Activated naive CD8-positive, alpha-beta T cell treated with anti-CD3 and anti-CD28 coated beads, Interleukin-2, amount 10 ng/mL, durations not matched to agents 7 days and 5 days (primary cell): ENCODE measurements around the gene NENF. TPM values are rescaled to one million over a fixed set of nuclear protein-coding genes. Genes with fewer than 3 reads are reported as not detected.
A peak's percentile ranks its signal among the peaks of the same experiment; 100 is the strongest.

Source experiments
- ATAC-seq: fragments of 150-1000 bp; cut with Tn5 transposase; one replicate; pipeline ENCODE4 v1.10.0; 2021; ENCODE audit warnings: low read depth, moderate library complexity
- POLR2A ChIA-PET: fragments of 350-600 bp; sonication (Branson Sonifier 250); formaldehyde crosslinking; loops from one replicate; lab custom pipeline; 2021; ENCODE audit warnings: antibody characterized with exemption; lab: Charles Lee
- DNase-seq: peaks from one replicate; pipeline ENCODE4 v3.0.0; 2021
- H3K27ac Mint-ChIP-seq: one replicate; pipeline ENCODE4 v1.8.0; 2022; ENCODE audit warnings: mild to moderate bottlenecking, mixed read lengths
- H3K27me3 Mint-ChIP-seq: one replicate; pipeline ENCODE4 v1.8.0; 2022; ENCODE audit warnings: mild to moderate bottlenecking, moderate library complexity, mixed read lengths
- H3K36me3 Mint-ChIP-seq: one replicate; pipeline ENCODE4 v1.8.0; 2021; ENCODE audit warnings: mild to moderate bottlenecking, mixed read lengths
- H3K4me1 Mint-ChIP-seq: one replicate; pipeline ENCODE4 v1.8.0; 2021; ENCODE audit warnings: mixed read lengths
- H3K4me3 Mint-ChIP-seq: one replicate; pipeline ENCODE4 v1.8.0; 2022; ENCODE audit warnings: mild to moderate bottlenecking, moderate library complexity, mixed read lengths
- H3K9me3 Mint-ChIP-seq: one replicate; pipeline ENCODE4 v1.8.0; 2021; ENCODE audit warnings: mixed read lengths
- total RNA-seq, 2 experiments: library from RNA; stranded (reverse); gene quantifications; one replicate each; pipeline ENCODE4 v1.2.3, GENCODE V29; 2021

NENF gene
- total RNA-seq, 2 experiments from 2014 or later = 30.0 to 31.1 TPM

DNA sequence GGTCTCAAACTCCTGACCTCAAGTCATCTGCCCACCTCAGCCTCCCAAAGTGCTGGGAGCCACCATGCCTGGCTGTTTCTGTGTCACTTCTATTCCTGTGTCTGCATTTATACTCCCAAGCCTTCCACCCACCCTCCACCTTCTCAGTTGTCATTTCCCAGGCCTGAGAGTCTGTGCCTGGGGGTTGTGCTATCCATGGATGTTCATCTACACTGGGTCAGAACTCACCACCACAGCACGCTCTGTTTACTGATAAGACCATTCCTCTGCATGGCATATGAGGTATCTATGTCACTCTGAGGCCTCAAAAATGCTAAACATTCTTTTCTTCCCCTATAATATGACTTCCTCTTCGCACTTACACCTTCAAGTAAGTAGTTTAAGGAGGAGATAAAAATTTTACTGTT, 6.1 kb downstream of the NENF start:
- ATAC-seq = no peak
- Mint-ChIP-seq H3K36me3 (peaks cover 5% of the 10 kb centered on the region), H3K4me3 (no peak overlapping the region), H3K4me1 (peaks cover 13% of the 10 kb centered on the region), H3K9me3 (no peaks in the 10 kb centered on the region), H3K27ac (no peak overlapping the region), H3K27me3 (no peaks in the 10 kb centered on the region)
- DNase-seq = no peak
- POLR2A ChIA-PET = no interaction called here

DNA sequence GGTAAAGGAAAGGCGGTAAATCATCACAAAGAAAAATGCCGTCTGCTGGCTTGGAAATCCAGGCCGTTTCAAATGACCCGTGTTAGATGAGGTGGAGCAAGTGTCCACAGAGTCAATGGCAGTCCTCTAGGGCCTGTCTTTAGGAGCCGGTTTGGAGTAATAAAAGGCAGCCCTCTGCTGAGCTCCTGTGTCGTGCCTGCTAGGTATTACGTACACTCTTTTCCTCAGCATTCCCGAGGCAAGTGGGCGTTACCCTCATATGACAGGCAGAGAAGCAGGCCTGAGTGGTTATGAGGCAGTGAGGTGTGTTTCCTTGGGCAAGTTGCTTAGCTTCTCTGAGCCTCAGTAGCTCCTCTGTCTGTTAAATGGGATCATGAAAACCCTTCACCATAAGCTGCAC, 7.7 kb downstream of the NENF start:
- ATAC-seq = no peak
- H3K9me3 Mint-ChIP-seq = no peaks in the 10 kb centered on the region
- peaks cover 4% of the 10 kb centered on the region for H3K4me1 Mint-ChIP-seq
- no peak for DNase-seq
- POLR2A ChIA-PET = interaction anchor here (0.7 kb wide), 1 partner anchor 195 kb away, joined by 5 read pairs; no protein-coding TSS in a partner anchor
- no peak overlapping the region for H3K27ac Mint-ChIP-seq
- H3K4me3 Mint-ChIP-seq = no peak overlapping the region
- peaks cover 2% of the 10 kb centered on the region for H3K36me3 Mint-ChIP-seq
- no peaks in the 10 kb centered on the region for H3K27me3 Mint-ChIP-seq

DNA sequence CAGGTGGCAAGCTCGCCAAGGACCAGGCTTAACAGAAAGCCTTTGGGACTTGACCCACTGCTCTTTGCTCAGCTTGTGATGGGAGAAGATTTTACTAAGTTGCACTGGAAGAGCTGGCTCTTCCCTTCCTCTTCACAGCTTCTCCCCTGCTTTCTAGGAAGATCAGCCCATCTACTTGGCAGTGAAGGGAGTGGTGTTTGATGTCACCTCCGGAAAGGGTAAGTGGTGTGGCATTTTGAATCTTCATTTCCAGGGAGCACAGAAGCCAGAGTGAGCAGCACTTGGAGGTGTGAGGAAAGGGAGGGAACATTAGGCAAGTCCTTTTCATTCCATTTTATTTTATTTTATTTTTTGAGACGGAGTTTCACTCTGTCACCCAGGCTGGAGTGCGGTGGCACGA, 9.7 kb downstream of the NENF start:
- H3K27me3 Mint-ChIP-seq = no peaks in the 10 kb centered on the region
- DNase-seq (no peak), ATAC-seq (no peak)
- peaks cover 1% of the 10 kb centered on the region for H3K4me1 Mint-ChIP-seq
- H3K36me3 Mint-ChIP-seq = peaks cover 4% of the 10 kb centered on the region
- H3K9me3 Mint-ChIP-seq = no peaks in the 10 kb centered on the region
- POLR2A ChIA-PET = no interaction called here
- H3K27ac Mint-ChIP-seq = no peak overlapping the region
- no peak overlapping the region for H3K4me3 Mint-ChIP-seq

DNA sequence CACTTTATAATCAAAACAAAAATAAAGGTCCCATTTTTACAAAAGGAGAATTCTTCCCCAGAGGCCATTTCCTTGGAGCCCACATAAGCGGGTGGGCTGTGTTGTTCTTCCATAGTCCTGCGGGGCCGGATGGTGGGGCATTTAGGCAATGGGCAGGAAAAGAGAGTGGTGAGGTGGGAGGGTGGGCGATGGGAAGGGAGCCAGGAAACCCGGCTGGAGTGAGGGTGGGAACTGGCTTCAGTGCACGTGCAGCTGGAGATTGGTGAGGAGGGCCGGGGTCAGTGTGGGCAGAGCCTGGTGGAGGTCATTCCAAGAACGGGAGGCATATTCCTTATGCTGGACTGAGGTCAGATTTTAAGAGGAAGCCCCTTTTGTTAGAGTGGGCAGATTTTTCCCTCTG, 13.6 kb downstream of the NENF start:
- no peaks in the 10 kb centered on the region for H3K27me3 Mint-ChIP-seq
- ATAC-seq = no peak
- no peaks in the 10 kb centered on the region for H3K9me3 Mint-ChIP-seq
- H3K4me1 Mint-ChIP-seq = no peaks in the 10 kb centered on the region
- H3K27ac Mint-ChIP-seq = no peak overlapping the region
- POLR2A ChIA-PET = no interaction called here
- H3K36me3 Mint-ChIP-seq = peaks cover 4% of the 10 kb centered on the region
- no peak for DNase-seq
- H3K4me3 Mint-ChIP-seq = no peak overlapping the region

DNA sequence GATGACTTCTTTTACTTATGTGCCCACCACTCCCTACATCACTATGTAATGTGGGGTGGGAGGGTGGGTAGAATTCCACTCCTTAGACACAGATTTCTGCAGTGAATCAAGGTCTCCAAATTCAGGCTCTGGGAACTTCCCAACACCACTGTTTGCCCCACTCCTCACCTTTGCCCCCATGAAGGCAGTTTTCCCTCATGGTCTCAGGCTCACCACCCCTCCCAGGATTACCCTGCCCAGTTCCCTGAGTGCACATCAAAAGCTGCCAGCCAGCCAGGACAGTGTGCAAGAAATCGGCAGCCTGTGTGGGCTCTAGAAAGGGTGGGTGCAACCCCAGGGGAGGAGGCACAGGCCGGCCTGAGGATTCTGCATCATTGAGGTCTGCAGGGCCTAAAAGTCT, 14.8 kb downstream of the NENF start:
- Mint-ChIP-seq H3K4me1 (no peaks in the 10 kb centered on the region), H3K27ac (no peak overlapping the region), H3K9me3 (no peaks in the 10 kb centered on the region), H3K4me3 (no peak overlapping the region), H3K36me3 (peaks cover 4% of the 10 kb centered on the region), H3K27me3 (no peaks in the 10 kb centered on the region)
- no peak for DNase-seq
- no peak for ATAC-seq
- POLR2A ChIA-PET = no interaction called here

DNA sequence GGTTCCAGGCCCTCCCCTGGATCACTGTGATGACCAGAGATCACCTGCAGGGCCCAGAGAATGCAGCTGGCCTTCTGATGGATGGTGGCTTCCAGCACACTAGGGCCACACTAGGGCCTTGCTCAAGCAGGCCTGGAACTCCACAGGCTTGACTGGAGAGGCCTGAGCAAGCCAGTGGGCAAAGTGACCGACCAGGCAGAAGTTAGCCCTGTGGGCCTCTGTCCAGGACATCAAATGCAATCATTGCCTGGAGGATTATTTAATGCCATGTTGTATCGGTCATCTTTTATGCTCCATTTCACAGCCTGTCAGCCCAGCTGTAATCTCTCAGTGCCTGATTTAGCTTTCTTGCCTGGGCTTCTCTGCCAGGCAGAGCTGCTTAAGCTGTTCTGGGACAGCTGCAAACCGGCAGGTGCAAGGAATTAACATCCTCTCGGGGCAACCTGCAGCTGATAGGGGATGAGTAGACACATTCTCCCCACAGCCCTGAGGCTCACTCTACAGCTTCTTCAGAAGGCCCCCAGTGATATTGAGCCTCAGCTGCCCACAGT, 17.7 kb downstream of the NENF start:
- Mint-ChIP-seq H3K9me3 (no peaks in the 10 kb centered on the region), H3K27me3 (no peaks in the 10 kb centered on the region), H3K36me3 (peaks cover 1% of the 10 kb centered on the region), H3K27ac (no peak overlapping the region), H3K4me1 (peaks cover 2% of the 10 kb centered on the region), H3K4me3 (no peak overlapping the region)
- no peak for DNase-seq
- POLR2A ChIA-PET = no interaction called here
- no peak for ATAC-seq

DNA sequence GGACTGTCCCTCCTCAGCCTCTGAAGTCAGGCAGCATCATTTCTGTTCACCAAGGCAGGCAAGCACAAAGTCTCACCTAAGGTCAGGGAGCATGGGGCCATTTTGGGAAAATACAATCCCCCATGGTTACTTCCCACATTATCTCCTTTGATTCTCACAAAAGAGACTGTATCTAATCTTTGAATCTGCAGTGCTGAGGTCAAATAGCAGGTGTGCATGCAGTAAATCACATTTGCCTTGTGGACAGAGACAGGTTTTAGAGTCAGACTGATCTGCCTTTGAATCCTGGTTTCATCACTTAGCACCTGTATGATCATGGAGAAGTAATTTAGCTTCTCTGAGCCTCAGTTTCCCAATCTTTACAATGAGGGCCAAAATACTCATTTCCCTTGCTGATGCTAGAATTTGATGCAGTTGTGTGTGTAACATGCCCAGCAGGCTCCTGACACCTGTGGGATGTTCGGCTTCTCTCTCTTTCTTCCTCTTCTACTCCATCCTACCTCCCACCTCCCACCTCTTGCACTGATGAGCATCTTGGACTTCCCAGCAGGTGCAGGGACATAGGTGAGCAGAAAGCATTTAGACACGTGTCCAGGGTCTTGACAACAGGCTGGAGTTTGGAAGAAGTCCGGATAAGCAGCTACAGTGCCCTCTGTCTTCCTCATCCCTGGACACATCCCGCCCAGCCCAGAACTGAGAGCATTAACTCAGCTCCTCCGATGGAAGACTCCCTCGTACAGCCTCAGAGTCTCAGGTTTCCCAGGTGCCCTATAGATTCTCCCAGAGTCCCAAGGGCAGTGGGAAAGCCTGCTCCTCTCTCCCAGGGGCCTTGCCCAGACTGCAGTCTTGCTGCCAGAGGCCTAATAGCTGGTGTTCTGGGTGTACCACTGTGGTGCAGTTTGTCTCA, 18.9 kb downstream of the NENF start:
- H3K4me3 Mint-ChIP-seq = no peak overlapping the region

DNA sequence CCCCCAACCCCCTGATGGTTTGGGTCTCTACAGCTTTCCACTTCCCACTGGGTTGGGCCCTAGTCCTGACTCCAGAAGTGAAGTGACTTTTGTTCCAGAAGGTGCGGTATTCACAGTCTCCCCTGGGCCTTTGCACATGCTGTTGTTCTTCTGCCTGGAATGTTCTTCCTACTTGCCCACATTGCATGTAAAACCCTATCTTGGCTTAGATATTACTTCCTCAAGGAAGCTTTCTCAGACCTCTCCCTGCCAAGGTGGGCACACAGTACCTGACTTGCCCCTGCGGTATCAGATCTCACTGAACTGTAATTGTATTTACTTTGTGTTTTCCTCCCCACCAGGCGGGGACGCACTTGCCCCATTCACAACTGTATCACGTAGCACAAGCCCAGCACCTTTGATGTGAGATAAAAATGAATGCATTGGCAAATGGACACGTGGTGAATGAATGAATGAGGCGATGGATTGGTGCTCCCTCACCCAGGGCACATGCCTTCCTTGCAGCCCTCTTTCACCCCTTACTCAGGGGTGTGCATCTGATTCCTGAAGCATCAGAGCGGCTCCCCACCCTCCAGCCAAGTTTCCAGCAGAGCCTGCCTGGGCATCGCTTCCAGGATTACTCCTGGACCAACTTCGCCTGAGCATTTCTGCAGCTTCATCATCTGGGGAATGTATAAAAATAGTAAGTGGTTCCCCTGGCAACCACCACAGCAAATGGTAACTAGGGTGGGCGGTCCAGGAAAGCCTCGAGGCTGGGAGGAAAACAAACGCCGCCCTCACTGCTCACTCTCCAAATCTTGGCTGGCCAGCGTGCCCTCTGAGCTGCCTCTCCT, 19.8 kb downstream of the NENF start:
- ATAC-seq (no peak), DNase-seq (no peak)
- no peak overlapping the region for H3K27ac Mint-ChIP-seq
- H3K36me3 Mint-ChIP-seq = no peaks in the 10 kb centered on the region
- H3K4me1 Mint-ChIP-seq = peaks cover 2% of the 10 kb centered on the region
- H3K9me3 Mint-ChIP-seq = no peaks in the 10 kb centered on the region
- no peak overlapping the region for H3K4me3 Mint-ChIP-seq
- H3K27me3 Mint-ChIP-seq = peaks cover 2% of the 10 kb centered on the region
- POLR2A ChIA-PET = interaction anchor here (0.5 kb wide), 1 partner anchor 13 kb away, joined by 4 read pairs; no protein-coding TSS in a partner anchor

More for the DNA sequence above, 18.9 kb downstream of the NENF start:
- H3K27ac Mint-ChIP-seq = no peak overlapping the region
- no peaks in the 10 kb centered on the region for H3K9me3 Mint-ChIP-seq
- peaks cover under 1% of the 10 kb centered on the region for H3K27me3 Mint-ChIP-seq
- POLR2A ChIA-PET = interaction anchor here (0.5 kb wide), 1 partner anchor 12 kb away, joined by 4 read pairs; no protein-coding TSS in a partner anchor
- H3K36me3 Mint-ChIP-seq = no peaks in the 10 kb centered on the region
- ATAC-seq (no peak), DNase-seq (no peak)
- peaks cover 2% of the 10 kb centered on the region for H3K4me1 Mint-ChIP-seq

DNA sequence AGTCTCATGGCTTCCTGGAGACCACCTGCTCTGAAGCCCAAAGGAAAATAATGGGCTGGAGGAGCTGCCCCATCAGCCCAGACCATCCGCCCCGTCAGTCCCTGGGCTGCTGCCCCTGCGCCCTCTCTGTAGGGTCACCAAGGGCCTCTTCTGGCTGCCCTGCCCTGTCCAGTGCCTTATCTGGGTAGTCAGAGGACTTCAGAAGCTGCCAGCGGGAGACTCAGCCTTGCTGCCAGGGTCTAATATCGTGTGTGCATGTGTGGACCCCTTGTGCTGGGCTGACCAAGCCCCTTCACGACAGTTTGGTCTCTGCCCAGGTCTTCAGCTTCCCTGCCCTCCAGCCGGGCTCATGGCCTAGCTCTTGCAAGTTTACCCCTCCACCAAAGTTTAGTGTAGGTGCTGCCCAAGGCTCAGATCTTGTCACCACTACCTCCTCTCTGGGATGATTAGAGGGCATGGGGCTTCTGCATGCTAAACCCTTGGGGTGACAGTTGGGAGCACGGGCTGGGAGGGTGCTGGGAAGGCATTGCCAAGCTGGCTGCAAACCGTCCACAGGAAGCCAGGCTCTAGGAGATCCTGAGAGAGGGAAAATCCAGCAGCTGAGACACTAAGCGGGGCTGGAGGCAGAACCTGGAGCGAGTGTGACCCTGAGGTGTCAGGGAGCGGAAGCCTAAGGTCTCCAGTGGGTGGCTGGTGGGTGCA, 20.6 kb downstream of the NENF start:
- ATAC-seq (no peak), DNase-seq (no peak)
- Mint-ChIP-seq H3K27ac (no peak overlapping the region), H3K27me3 (peaks cover 2% of the 10 kb centered on the region), H3K9me3 (no peaks in the 10 kb centered on the region), H3K36me3 (no peaks in the 10 kb centered on the region), H3K4me3 (no peak overlapping the region), H3K4me1 (peaks cover 7% of the 10 kb centered on the region)
- POLR2A ChIA-PET = no interaction called here

DNA sequence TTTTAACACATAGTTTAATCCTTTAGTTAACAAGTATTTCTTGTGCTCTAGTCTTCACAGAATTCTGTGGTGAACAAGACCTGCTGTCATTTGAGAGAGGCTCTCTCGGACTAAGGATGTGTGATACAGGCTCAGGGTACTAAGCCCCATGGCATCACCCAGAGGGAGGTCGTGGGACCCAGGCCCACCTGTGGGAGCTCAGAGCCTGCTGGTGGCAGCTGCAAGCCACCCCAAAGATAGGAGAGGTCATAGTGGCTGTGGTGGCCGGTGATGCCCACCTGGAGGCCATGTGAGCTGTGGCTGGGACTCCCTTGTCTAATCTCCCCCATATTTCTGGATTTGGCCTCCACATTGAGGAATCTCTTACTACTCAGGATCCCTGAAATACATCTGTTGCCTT, 22.0 kb downstream of the NENF start:
- POLR2A ChIA-PET = no interaction called here
- H3K27ac Mint-ChIP-seq = no peak overlapping the region

DNA sequence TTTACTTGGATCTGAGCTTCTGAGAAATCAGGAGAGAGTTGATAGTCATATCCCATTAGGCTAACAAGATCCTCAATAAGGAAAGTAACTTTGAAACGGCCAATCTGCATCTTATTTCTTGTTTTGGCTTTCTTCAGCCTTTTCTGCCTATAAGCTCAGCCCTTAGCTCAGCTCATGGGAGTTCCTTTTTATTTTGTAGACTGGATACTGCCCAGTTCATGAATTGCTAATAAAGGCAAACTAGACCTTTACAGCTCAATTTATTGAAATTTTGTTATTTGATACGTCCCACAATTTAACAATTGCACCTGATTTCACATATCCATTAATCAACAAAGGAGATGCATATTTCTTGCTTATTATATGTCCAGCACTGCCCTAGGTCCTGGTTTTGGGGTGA, 22.7 kb downstream of the NENF start:
- H3K4me3 Mint-ChIP-seq = no peak overlapping the region
- DNase-seq (no peak), ATAC-seq (no peak)
- H3K36me3 Mint-ChIP-seq = no peaks in the 10 kb centered on the region
- POLR2A ChIA-PET = interaction anchor here (1.0 to 1.4 kb wide), 2 partner anchors 22 to 420 kb away, joined by 3 to 6 read pairs; partner anchors contain the start of genes DTL and INTS7
- no peaks in the 10 kb centered on the region for H3K9me3 Mint-ChIP-seq
- no peak overlapping the region for H3K27ac Mint-ChIP-seq
- H3K4me1 Mint-ChIP-seq = peaks cover 15% of the 10 kb centered on the region
- peaks cover 2% of the 10 kb centered on the region for H3K27me3 Mint-ChIP-seq

More for the DNA sequence above, 22.0 kb downstream of the NENF start:
- Mint-ChIP-seq H3K4me1 (peaks cover 15% of the 10 kb centered on the region), H3K36me3 (no peaks in the 10 kb centered on the region), H3K9me3 (no peaks in the 10 kb centered on the region), H3K27me3 (peaks cover 2% of the 10 kb centered on the region), H3K4me3 (no peak overlapping the region)
- no peak for ATAC-seq
- DNase-seq = no peak

DNA sequence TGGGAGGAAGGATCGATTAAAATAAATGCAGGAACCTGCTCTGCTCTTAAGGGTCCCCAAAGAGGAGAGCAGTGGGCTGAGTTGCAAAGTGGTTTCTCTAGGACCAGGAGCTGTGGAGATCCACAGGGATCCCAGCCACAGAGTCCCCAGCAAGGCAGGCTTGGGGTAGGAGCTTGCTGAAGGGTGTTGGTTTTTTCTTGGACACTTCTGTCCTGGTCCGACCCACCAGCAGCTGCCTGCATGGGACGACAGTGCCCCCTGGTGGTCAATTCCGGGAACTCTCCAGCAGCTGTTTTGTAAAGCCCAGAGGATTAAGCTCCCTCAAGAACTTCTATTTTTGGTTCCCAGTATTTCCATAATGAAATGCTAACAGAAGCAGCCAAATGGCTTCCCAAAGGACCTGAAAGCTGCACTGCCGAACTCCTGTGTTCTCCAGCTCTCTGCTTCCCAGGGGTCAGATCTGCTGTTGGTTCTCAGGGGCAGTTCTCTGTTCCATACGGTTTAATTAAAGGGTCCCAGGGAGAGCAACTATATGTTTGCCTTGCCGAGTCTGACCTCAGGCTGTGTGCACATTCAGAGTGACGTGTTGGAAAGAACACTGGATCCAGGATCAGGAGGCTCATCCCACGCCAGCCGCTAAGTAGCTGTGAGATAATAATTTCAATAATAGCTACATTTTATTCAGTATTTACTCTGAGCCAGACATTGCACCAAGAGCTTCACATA, 23.2 kb downstream of the NENF start:
- POLR2A ChIA-PET = interaction anchor here (0.5 to 1.4 kb wide), 4 partner anchors 21 to 775 kb away, joined by 3 to 6 read pairs (median 3); partner anchors contain the start of genes DTL and INTS7
- peak; percentile 53 for ATAC-seq
- H3K4me3 Mint-ChIP-seq = no peak overlapping the region

More for the DNA sequence above, 23.2 kb downstream of the NENF start:
- DNase-seq = peak; percentile 84
- H3K4me1 Mint-ChIP-seq = peaks cover 15% of the 10 kb centered on the region
- no peaks in the 10 kb centered on the region for H3K36me3 Mint-ChIP-seq
- H3K27ac Mint-ChIP-seq = no peak overlapping the region
- H3K27me3 Mint-ChIP-seq = peaks cover 2% of the 10 kb centered on the region
- H3K9me3 Mint-ChIP-seq = no peaks in the 10 kb centered on the region
